Cardiac septum (tissue), 1 donor: ENCODE data around the gene RTEL1. TPM values are rescaled to one million over a fixed set of nuclear protein-coding genes. Genes with fewer than 3 reads are reported as not detected.
"Not testable (repeated sequence)": the region's sequence is repeated elsewhere in the genome, so short reads cannot be mapped to it uniquely, and the experiment has no call there.

Source experiments
- DNase-seq: peaks from one replicate; pipeline ENCODE4 v3.0.0-alpha.2; 2020; ENCODE audit warnings: low spot score
- intact Hi-C: fragments of 100-400 bp; cut with DNase I; formaldehyde crosslinking; loops from one replicate; pipeline ENCODE4 v1.14.0; 2022
- total RNA-seq: library from RNA; stranded (reverse); fragmentation: NEBNext Ultra II Directional; extraction: Animal tissue kit (Norgen Biotek cat#: 25700); gene quantifications from one replicate; pipeline ENCODE4 v1.2.1, GENCODE V29; 2021
- donor health status: DM: no; HTN: no; CAD: no.

Gene RTEL1
- total RNA-seq, 1 donor from 2014 or later, result 10.5 TPM

DNA sequence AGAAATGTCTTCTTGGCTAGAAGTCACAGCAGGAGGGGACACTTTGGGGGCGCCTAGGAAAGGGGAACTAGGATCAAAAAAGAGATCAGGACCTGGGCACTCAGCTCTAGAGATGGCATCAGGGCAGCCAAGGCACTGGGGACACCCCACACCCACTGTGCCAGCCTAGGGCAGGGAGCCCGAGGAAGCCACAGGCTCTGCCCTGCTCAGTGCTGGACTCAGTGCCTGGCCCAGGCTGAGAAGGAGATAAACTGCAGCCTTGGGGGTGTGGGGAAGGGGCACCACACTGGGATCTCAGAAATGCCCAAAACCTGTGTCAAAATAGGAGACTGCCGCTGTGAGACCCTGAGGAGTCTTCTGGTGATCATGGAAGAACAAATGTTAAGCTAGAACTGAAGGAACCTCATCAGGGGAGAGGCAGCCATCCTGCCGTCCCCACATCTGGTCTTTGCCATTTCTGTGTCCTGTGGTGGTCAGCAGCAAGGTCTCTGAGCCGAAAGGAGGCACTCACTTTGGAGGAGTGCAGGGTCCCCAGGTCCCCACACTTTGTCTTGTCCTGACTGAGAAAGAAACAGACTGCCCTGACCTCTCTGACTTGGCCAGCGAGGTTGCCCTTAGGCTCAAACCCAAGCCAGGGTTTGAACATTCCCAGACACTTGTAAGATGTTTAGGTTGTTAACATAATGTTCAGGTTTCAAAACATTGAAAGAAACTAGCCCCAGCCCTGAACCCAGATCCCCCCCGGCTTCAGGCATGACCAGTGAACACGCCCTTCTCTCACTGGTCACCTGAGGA is 47.3 kb downstream of the RTEL1 start:
- intact Hi-C loops, result no loop called here
- DNase-seq, result no peak

DNA sequence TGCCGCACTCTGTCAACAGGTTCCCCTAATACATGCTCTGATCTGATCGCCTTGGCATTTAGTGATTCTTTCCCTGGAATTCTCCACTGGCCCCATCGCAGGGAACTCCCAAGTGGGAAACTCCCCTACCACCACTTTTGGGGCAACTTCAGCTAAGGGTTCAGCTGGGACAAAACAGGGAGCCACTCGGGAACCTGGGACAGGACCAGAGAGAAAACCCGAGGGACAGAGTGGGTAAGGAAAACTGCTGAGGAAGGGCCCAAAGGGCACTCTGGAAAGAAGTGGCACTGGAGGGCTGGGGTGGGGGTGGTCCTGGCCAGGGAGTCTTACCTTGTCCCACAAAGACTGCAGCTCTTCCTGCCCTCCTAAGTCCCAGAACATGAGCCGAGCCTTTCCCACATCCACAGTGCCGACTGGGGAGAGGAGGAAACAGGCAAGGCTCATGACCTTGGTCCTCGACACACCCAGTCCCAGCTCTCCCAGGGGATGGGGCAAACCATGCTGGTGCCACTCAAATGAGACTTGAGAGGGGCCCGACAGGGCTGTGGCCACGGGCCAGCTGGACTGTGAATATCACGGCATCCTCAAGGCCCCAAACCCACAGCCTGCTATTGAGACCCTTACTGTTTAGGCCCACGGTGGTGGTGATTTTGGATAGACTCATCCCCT is 48.0 kb downstream of the RTEL1 start:
- DNase-seq, result no peak
- intact Hi-C loops, result no loop called here

DNA sequence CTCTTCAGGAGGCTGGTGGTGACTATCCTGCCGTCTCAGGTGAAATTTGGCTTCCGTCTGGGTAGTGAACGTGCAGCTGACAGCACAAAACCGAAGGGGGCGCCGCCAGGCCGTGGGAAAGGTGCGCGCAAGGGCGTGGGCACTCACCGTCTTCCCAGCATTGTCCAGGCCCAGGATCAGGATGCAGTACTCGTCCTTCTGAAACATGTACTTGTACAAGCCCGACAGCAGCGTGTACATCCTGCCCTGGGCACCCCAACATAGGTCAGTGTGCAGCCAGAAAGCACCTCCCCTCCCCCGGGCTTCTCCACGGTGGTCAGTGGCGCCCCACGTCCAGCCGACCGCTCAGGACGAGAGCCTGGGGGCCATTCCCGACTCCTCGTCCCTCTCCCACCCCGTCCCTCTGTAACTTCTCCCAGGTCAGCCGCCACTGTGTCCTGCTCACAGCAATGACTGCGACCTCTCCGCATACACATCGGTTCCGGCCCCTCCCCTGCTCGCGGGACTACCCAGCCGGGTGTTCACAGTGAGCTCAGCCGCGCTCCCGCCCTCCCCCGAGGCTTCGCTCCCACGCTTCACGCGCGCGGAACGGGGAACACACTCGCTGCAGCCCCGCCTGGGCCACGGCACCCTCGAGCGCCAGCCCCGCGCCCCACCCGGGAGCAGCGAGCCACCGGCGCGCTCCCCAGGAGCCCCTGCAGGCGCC is 48.9 kb downstream of the RTEL1 start:
- intact Hi-C loops, result no loop called here
- DNase-seq, result peak; percentile 76

DNA sequence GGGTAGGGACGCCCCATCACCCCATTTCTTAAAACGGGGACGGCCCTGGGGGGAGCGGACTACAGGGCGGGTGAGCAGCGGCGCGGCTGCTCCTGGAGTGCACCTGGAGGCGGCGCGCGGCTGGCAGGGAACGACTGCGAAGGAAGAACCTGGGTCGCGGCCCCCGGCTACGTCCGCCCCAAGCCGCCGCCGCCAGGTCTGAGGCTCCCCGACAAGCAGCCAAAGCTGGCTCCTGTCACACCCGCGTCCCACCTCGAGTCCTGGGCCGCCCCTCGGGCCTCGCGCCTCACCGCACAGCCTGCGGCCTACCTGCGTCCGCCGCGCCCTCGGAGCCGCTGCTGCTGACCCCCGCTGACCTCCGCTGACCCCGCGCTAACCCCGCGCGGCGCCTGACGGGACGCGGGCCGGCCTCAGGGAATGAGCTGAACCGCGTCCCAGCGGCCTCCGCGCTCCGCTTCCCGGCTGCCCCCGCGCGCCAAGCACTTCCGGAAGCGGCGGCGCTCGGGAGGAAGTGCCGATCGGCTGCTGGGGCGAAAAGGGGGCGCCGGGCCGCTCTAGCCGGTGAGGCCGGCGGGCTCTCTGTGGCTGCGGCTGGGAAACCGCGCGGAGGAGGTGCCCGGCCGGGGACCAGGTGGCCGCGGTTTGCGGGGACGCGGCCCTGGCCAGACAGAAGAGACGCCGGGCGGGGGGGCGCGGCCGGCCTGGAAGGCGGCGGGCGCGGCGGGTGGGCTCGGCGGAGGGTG is 49.6 kb downstream of the RTEL1 start, which contains the start of the genes ARFRP1 and ZGPAT:
Gene ARFRP1, minus strand, starts transcription at position 419 of the 743 bp plus-strand sequence. CDS start 885 bp downstream, outside the sequence.
Gene ZGPAT, plus strand, starts transcription at position 482 of the 743 bp plus-strand sequence. CDS start 542 bp downstream, outside the sequence.
- intact Hi-C loops, result loop anchor here (2.0 kb wide), 1 partner anchor 49 kb away; the partner anchor contains the start of gene RTEL1
- peak; percentile 96 for DNase-seq

DNA sequence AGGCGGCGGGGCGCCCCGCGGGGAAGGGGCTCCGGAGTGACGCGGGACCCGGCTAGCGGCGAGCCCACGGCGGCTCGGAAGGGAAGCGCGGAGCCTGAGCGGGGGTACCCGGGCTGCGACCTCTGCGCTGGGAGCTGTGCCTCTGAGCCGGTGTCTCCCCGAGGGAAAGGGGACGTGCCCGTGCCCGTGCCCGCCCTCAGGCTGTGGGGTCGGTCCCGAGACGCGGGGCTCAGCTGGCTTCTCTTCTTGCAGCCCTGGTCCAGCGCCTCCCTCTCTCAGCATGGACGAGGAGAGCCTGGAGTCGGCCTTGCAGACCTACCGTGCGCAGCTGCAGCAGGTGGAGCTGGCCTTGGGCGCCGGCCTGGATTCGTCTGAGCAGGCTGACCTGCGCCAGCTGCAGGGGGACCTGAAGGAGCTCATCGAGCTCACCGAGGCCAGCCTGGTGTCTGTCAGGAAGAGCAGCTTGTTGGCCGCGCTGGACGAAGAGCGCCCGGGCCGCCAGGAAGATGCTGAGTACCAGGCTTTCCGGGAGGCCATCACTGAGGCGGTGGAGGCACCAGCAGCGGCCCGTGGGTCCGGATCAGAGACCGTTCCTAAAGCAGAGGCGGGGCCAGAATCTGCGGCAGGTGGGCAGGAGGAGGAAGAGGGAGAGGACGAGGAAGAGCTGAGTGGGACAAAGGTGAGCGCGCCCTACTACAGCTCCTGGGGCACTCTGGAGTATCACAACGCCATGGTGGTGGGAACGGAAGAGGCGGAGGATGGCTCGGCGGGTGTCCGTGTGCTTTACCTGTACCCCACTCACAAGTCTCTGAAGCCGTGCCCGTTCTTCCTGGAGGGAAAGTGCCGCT is 50.4 kb downstream of the RTEL1 start:
- peak; percentile 68 for DNase-seq
- intact Hi-C loops, result loop anchor here (2.0 kb wide), 1 partner anchor 50 kb away; the partner anchor contains the start of gene RTEL1

DNA sequence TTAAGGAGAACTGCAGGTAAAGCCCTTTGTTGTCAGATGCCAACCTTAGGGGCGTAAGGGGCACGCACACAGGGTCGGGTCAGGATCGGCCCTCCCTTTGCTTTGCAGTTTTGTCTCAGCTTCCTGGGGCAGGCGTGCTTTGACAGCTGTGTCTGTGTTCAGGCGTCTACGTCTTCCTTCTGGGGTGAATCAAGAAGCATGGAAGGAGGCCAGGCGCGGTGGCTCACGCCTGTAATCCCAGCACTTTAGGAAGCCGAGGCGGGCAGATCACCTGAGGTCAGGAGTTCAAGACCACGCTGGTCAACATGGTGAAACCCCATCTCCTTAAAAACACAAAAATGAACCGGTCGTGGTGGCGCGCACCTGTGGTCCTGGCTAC is 51.0 kb downstream of the RTEL1 start:
- intact Hi-C loops, result loop anchor here (2.0 kb wide), 1 partner anchor 50 kb away; the partner anchor contains the start of gene RTEL1
- DNase-seq, result no peak

DNA sequence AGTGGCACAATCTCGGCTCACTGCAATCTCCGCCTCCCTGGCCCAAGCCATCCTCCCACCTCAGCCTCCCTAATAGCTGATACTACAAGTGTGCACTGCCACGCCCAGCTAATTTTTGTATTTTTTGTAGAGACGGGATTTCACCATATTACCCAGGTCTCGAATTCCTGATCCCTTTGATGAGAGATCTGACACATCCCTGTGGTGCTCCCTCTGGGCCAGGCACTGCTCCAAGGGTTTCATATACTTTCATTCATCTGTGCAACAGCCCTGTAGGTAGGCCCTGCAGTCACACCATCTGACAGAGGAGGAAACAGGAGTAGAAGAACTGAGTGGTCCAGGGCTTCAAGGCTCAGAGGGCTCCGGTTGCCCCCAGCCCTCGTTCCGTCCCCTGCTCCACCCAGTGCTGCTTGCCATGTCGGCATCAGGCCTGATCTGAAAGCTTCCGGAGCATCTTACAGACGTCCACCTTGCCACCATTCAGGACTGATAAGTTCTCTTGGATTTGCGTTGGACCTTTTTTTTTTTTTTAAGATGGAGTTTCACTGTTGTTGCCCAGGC is 53.1 kb downstream of the RTEL1 start:
- intact Hi-C loops, result no loop called here
- DNase-seq, result no peak

DNA sequence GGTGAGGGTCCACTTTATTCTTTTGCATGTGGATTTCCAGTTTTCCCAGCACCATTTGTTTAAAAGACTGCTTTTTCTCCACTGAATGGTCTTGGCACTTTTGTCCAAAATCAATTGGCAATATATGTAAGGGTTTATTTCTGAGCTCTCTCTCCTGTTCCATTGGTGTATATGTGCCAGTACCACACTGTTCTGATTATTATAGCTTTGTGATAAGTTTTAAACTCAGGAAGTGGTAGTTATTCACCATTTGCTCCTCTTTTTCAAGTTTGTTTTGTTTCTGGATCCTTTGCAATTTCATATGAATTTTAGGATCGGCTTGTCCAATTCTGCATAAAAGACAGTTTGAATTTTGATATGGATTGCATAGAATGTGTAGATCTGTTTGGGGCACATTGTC is 54.1 kb downstream of the RTEL1 start:
- DNase-seq, result no peak
- intact Hi-C loops, result no loop called here

DNA sequence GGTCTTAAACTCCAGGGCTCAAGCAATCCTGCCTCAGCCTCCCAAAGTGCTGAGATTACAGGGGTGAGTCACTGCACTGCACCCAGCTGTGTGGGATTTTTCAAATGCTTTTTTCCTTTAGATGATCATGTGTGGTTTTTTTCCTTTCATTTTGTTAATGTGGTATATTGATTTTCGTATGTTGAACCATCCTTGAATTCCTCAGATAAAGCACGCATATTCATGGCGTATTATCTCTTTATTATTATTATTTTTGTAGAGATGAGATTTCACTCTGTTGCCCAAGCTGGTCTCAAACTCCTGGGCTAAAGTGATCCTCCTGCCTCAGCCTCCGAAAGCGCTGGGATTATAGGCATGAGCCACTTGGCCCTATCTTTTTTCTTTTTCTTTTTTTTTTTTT is 56.7 kb downstream of the RTEL1 start:
- intact Hi-C loops, result no loop called here
- no peak for DNase-seq

DNA sequence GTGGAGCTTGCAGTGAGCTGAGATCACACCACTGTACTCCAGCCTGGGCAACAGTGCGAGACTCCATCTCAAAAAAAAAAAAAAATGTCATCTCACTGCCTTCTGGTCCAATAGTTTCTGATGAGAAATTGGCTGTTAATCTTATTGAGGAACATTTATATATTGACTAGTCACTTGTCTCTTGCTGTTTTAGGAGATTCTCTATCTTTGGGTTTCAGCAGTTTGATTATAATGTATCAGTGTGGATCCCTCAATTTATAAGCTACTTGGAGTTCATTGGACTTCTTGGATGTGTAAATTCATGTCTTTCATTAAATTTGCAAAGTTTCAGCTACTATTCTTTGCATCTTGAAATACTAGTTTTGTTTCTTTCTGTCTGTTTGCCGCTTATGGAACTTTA is 60.9 kb downstream of the RTEL1 start:
- intact Hi-C loops, result no loop called here
- DNase-seq, result no peak

DNA sequence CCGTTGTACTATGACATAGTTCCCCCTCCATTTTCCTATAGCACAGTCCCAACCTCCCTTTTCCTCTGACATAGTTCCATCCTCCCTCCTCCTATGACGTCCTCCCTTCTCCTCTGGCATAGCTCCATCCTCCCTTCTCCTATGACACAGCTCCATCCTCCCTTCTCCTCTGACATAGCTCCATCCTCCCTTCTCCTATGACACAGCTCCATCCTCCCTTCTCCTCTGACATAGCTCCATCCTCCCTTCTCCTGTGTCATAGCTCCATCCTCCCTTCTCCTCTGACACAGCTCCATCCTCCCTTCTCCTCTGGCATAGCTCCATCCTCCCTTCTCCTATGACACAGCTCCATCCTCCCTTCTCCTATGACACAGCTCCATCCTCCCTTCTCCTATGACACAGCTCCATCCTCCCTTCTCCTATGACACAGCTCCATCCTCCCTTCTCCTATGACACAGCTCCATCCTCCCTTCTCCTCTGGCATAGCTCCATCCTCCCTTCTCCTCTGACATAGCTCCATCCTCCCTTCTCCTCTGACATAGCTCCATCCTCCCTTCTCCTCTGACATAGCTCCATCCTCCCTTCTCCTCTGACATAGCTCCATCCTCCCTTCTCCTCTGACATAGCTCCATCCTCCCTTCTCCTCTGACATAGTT is 65.0 kb downstream of the RTEL1 start:
- DNase-seq, intact Hi-C loops: not testable (repeated sequence)

DNA sequence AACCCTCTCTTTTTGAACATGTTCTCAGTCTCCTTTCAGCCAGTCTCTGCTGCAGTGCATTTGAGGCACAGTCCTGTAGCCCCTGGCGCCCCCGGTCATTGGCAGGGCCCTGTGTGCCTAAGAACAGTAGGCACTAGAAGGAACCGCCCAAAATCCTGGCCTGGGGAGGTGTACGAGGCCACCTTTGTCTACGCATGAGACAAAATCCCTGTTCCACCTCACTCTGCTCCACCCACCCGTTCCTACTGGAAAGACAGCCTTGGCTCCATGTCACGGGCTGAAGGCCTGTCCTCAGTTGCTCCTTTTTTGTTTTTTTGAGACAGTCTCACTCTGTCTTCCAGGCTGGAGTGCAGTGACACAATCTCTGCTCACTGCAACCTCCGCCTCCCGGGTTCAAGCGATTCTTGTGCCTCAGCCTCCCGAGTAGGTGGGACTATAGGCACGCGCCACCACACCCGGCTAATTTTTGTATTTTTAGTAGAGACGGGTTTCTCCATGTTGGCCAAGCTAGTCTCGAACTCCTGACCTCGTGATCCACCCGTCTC is 72.1 kb downstream of the RTEL1 start:
- DNase-seq, intact Hi-C loops: not testable (repeated sequence)

DNA sequence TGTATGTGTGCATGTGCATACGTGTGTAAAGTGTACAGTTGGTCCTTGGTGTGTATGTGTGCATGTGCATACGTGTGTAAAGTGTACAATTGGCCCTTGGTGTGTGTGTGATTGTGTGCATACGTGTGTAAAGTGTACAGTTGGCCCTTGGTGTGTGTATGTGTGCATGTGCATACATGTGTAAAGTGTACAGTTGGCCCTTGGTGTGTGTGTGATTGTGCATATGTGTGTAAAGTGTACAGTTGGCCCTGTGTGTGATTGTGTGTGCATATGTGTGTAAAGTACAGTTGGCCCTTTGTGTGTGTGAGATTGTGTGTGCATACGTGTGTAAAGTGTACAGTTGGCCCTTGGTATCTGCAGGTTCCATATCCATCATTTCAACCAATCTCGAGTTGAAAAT is 73.3 kb downstream of the RTEL1 start:
- no peak for DNase-seq
- intact Hi-C loops, result no loop called here

DNA sequence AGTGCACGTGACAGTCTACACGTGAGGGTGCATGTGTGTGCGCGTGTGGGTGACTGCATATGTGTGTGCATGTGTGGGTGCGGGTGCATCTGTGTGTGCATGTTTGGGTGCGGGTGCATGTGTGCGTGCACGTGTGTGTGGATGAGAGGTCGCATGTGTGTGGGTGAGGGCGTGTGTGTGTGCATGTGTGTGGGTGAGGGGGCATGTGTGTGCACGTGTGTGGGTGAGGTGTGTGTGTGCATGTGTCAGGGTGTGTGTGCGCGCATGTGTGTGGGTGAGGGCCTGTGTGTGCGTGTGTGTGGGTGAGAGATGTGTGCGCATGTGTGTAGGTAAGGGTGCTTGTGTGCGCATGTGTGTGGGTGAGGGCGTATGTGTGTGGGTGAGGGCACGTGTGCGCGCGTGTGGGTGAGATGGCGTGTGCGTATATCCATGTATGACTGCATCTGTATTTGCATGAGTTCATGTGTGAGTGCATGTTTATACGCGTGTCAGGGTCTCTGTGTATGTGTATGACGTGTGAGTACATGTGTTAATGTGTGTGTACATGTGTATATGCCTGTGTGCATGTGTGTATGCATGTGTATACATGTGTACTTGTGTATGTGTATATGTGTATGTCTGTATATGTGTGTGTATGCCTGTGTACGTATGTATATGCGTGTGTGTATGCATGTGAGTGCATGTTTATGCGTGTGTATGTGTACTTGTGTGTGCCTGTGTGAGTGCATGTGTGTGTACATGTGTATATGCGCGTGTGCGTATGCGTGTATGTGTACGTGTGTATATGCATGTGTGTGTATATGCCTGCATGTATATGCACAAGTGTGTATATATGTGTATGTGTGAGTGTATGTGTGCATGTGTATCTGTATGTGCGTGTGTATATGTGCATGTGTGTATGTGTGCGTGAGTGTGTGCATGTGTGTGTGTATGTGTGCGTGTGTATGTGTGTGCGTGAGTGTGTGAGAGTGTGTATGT is 74.3 kb downstream of the RTEL1 start:
- no peak for DNase-seq
- intact Hi-C loops, result no loop called here

DNA sequence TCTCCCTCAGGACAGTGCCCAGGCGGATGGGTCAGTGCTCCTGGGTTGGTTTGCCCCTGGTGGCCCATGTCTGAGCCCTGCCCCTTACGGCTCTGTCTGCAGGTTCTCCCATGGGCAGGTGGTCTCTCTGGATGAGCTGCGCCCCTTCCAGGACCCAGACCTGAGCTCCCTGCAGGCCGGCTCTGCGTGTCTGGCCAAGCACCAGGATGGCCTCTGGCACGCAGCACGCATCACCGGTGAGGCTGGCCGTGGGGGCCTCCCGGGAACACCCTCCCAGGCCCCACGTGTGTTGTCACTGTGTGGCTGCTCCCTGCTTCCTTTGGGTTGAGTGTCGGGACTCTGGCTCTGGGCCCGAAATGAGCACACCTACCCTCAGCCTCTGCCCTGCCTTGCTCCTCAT is 75.0 kb downstream of the RTEL1 start:
- DNase-seq, result no peak
- intact Hi-C loops, result no loop called here

DNA sequence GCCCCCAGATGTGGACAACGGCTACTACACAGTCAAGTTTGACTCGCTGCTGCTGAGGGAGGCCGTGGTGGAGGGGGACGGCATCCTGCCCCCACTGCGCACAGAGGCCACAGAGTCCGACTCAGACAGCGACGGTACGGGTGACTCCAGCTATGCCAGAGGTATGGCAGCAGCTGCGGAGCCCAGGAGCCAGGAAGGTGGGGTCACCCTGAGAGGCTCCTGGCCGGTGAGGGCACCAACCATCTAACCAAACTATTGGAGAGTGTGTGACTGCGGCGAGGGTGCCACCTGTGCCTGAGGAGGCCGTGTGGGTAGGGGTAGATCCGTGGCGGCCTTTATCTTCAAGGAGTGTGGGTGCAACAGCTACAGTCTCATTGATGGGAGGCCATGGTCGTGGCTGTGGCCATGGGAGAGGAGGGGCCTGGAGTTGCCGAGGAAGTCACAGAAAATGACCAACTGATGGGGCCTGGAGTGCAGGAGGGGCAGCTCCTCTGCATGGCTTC is 75.5 kb downstream of the RTEL1 start:
- DNase-seq, result peak; percentile 62
- intact Hi-C loops, result no loop called here
